Measurements from ENCODE around the gene PLOD1.

DNA sequence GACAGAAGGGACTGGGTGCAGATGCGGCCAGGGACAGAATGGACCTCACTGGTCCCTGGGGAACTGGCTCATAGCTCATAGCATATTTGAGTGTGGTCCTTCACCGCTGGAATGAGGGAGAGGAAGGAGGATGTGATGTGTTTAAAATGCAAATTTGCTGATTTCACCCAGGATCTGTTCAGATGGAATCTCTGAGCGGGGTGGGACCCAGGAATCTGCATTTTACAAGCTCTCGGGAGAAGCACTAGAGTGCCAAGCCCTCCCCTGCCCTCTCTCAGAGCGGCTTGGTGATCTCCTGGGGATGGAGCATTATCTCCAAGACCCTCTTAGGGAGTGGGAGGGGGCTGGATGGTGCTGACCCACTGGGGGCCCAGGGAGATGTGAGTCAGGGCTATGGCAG lies 22.9 kb downstream of the PLOD1 start:
- no peak for TF ChIP-seq POLR2A (IDR thresholded peaks at IDR 0.05)
- TF ChIP-seq, protein P1, sequence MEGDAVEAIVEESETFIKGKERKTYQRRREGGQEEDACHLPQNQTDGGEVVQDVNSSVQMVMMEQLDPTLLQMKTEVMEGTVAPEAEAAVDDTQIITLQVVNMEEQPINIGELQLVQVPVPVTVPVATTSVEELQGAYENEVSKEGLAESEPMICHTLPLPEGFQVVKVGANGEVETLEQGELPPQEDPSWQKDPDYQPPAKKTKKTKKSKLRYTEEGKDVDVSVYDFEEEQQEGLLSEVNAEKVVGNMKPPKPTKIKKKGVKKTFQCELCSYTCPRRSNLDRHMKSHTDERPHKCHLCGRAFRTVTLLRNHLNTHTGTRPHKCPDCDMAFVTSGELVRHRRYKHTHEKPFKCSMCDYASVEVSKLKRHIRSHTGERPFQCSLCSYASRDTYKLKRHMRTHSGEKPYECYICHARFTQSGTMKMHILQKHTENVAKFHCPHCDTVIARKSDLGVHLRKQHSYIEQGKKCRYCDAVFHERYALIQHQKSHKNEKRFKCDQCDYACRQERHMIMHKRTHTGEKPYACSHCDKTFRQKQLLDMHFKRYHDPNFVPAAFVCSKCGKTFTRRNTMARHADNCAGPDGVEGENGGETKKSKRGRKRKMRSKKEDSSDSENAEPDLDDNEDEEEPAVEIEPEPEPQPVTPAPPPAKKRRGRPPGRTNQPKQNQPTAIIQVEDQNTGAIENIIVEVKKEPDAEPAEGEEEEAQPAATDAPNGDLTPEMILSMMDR (IDR thresholded peaks at IDR 0.05) = no peak
